OCI-LY3 (cell line): ENCODE results near the gene RSBN1.

ENCODE experiments used
- CTCF ChIP-seq: fragments of 200-600, 300-600 bp; sonication (generic); IDR thresholded peaks from 2 replicates; pipeline ENCODE4 v1.5.1; 2014; ENCODE audit warnings: antibody characterized with exemption, low read length, low read depth
- EZH2phosphoT487 ChIP-seq: fragments of 200-600 bp; shearing (Covaris generic); IDR thresholded peaks from 2 replicates; pipeline ENCODE4 v1.6.1; 2018; ENCODE audit warnings: antibody characterized with exemption, mixed run types, low read depth

GRCh38 chr1:113760102-113761080 is 51.9 kb downstream of the RSBN1 start:
- no peak; the same call in 1 of the 2 replicates for TF ChIP-seq CTCF
- TF ChIP-seq EZH2phosphoT487, result no peak
